Jurkat, Clone E6-1 (cell line): ENCODE results near the gene SLC5A9.
"Not testable (repeated sequence)": the region's sequence is repeated elsewhere in the genome, so short reads cannot be mapped to it uniquely, and the experiment has no call there.

Source experiments
- DNase-seq: peaks from one replicate; pipeline ENCODE4 v3.0.0-alpha.2; 2011; ENCODE audit warnings: low read depth, low spot score
- H3K4me3 ChIP-seq: 2 replicates; pipeline ENCODE4 v1.5.1; 2011; ENCODE audit warnings: mild to moderate bottlenecking, low read length, control low read depth, moderate library complexity

The SLC5A9 gene

DNA sequence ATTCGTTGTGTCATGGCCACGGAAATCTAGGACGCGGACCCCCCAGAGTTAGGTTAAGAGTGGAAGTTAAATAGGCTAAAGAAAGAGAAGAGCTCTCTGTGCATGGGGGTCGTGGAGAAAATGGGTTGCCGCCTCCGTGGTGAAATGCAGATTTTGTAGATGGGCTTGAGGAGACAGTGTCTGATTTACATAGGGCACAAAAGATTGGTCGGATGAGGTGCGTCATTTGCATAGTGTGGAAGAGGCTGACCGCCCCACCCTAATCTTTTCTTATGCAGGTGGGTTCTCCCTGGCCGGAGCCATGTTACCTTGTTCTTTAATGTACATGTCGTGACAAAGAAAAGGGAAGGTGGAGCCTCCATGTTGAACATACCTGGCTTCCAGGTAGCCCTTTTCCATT lies 14.3 kb upstream of the SLC5A9 start:
- DNase-seq = no peak
- H3K4me3 ChIP-seq = no peak overlapping the region

DNA sequence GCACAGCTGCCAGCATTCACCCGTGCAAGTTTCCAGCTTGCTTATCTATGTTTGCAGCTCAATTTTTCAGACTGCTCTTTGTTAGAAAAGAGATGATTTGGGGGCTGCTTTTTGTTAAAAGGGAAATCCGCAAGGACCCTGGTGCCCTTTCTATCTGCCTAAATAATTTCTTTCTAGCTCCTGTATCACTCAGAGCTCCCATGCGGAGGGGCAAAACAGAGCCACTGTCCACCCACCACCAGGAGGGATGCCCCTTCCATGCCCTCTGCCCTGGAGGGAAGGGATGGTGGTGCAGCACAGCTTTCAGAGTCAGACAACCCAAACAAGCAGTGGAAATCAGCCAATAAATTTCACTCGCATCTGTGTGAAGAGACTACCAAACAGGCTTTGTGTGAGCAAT lies 13.9 kb upstream of the SLC5A9 start:
- DNase-seq = no peak
- H3K4me3 ChIP-seq = no peak overlapping the region

DNA sequence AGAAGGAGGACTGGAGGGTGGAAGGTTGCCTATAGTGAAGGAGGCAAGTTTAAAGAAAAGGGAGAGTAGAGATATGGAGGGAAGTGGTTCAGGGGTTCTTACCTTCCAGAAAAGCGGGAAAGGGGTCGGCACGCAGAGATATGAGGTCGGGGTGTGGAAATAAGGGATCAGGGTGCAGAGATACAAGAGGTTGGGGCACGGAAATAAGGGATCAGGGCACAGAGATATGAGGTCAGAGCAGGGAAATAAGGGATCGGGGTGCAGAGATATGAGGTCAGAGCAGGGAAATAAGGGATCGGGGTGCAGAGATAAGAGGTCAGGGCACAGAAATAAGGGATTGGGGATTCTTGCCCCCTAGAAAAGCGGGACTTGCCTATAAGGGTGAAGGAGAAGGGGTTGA lies 9.1 kb upstream of the SLC5A9 start:
- H3K4me3 ChIP-seq, DNase-seq: not testable (repeated sequence)

DNA sequence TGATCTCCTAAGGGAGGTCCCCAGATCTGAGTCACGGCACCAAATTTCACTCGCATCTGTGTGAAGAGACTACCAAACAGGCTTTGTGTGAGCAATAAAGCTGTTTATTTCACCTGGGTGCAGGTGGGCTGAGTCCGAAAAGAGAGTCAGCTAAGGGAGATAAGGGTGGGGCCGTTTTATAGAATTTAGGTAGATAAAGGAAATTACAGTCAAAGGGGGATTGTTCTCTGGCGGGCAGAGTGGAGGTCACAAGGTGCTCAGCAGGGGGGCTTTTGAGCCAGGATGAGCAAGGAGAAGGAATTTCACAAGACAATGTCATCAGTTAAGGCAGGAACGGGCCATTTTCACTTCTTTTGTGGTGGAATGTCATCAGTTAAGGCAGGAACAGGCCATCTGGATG lies 8.2 kb upstream of the SLC5A9 start:
- DNase-seq, H3K4me3 ChIP-seq: not testable (repeated sequence)

DNA sequence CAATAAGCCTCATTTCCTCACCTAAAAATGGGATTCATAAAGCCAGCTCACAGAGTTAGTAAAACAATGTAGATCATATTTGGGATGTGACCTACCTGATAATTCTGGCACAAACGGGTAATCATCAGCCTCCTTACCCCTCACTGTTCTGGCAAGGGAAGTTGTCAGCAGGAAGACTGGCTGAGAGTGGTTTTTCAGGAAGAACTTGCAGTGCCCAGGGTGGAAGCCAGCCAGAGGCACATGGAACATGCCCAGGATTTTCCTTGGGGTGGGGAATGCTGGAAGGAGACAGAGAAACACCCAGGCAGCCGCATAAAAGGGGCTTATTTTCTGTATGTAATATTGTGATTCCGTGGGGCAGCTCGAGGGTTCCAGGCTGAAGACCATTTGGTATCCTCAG lies 7.7 kb upstream of the SLC5A9 start:
- no peak for DNase-seq
- no peak overlapping the region for H3K4me3 ChIP-seq

DNA sequence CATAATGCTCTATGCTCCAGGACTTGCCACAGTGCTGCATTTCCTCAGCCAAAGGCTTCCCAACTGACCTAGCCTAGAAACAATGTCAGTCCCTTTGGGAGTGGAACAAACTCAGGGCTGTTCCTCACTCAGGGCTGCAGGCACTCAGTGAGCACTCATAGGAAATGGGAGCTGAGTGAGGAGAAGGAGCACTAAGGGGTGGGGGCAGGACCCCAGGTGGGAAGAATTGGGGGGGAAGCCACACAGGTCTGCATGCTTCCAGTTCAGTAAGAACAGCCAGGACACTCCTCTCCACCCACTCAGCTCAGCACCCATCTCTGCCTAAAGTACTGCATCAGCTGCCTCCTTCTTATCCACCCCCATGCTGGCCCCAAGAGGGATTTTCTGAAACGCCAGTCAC lies 7.3 kb upstream of the SLC5A9 start:
- H3K4me3 ChIP-seq = no peak overlapping the region
- DNase-seq = no peak

DNA sequence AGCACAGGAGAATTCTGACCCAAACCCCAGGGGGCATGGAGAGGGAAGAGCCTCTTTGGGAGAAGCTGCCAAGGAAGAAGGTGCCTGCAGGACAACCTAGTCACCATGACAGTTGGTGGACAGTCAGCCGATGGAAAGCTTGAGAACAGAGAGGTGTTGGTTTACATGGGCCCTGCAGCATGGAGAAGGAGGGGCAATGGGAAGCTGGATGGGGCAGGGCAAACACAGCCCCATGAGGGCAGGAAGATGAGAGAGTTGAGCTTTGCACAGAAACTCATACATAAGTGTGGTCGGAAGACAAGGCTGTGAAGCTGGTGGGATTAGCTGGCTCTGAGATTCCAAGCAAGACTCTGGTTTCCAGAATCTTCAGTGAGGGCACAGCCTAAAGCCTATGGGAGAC lies 6.6 kb upstream of the SLC5A9 start:
- no peak for DNase-seq
- H3K4me3 ChIP-seq = no peak overlapping the region

DNA sequence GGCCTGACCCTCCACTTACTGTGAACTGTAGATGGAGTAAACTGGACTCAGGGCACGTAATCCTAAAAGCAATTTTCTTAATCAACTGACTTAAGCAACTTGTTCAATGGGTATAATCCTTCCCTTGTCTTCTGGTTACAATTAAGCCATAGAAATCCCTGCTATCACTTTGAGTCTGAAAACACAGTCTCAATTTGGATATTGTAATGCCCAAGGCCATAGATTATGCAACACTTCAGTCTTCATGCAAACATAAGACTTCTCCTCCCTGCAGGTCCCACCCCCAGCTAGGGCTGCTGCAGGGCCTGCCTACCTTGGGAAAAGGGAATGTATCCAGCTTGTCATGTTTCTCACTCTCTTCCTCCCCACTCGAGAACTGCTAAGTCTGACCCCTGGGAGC lies 6.2 kb upstream of the SLC5A9 start:
- H3K4me3 ChIP-seq = no peak overlapping the region
- DNase-seq = no peak

DNA sequence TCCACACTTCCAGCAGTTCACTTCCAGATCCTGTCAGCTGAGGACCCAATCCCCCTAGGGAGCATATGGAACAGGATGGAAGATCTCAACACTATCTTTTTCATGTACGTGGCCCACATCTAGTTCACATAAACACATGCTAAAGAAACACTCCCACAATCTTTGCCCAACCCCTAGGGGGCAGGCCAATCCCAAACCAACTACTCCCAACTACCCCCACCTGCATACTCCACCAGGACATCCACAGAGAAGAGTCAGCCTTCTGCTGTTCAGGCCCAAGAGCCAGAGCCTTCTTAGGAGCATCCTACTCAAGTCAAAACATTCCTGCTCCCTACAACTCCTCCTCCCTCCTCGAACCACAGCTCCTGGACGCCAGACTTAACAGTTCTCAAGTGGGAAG lies 5.6 kb upstream of the SLC5A9 start:
- no peak overlapping the region for H3K4me3 ChIP-seq
- no peak for DNase-seq

DNA sequence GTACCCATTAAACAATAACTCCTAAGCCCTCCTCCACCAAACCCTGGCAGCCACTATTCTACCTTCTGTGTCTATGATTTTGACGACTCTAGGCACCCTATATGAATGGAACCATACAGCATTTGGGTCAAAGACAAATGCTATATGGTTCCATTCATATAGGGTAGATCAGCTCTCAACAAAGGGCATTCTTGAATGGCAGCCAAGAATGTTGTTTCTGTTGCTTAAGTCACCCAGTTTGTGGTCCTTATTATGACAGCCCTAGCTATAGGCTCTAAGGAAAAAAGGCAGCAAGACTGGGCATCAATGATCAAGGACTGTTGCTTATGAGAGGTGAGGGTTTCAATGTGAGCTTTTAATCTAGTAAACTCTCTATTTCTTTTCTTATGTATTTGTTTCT lies 4.7 kb upstream of the SLC5A9 start:
- H3K4me3 ChIP-seq = no peak overlapping the region
- DNase-seq = no peak

DNA sequence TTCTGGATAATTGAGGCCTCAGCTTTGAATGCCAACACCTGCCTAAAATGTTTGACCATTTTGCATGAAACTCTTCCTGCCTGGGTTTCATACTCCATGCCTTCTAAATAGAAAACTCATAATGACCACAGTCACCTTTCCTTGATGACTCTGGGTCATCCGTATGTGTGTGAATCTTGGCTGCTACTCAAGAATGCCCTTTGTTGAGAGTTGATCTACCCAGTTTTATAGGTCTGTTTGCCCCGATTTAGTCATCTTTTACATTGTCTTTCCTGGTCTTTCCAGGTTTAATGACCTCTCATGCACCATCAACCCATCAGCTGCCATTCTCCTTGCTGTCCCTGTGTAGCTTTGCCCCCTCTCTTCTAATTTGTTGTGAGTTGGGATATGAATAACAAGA lies 2.7 kb upstream of the SLC5A9 start:
- no peak overlapping the region for H3K4me3 ChIP-seq
- DNase-seq = no peak

DNA sequence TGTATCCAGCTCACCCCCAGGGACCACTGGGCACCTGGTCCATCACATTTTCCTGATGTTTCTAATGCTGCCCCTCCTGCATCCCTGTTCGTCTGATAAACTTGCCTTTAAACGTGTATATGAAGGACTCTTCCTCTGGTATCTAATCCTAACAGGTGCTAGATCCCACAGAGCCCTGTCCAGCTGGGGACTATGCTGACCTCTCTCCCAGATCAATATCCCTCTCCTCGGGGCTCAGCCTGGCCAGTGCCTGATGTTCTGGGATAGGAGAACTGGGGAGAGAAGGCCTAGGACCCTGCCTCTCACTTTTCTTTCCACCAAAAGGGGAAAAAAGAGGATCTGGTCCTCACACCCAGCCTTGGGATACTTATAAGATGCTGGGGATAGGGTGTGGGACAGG lies 1.4 kb upstream of the SLC5A9 start:
- no peak for DNase-seq
- no peak overlapping the region for H3K4me3 ChIP-seq

DNA sequence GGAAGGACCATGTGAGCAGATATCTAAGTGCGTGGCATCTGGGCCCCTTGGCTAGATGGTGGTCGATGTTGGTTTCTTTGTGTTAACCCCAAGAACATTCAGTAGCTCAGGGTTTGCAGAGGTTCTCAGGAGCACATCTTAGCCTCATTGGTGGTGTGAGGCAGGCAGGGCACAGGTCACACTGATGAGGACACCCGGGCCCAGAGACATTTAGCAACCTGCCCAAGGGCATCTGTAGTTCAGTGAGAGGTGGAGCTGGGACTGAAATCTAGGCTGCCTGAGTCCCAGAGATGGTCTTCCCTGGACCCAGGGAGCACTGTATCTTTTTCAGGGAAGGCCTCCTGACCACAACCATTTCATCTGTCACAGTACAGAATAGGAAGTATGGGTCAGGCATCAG lies 859 bp upstream of the SLC5A9 start:
- DNase-seq = no peak
- H3K4me3 ChIP-seq = no peak overlapping the region

DNA sequence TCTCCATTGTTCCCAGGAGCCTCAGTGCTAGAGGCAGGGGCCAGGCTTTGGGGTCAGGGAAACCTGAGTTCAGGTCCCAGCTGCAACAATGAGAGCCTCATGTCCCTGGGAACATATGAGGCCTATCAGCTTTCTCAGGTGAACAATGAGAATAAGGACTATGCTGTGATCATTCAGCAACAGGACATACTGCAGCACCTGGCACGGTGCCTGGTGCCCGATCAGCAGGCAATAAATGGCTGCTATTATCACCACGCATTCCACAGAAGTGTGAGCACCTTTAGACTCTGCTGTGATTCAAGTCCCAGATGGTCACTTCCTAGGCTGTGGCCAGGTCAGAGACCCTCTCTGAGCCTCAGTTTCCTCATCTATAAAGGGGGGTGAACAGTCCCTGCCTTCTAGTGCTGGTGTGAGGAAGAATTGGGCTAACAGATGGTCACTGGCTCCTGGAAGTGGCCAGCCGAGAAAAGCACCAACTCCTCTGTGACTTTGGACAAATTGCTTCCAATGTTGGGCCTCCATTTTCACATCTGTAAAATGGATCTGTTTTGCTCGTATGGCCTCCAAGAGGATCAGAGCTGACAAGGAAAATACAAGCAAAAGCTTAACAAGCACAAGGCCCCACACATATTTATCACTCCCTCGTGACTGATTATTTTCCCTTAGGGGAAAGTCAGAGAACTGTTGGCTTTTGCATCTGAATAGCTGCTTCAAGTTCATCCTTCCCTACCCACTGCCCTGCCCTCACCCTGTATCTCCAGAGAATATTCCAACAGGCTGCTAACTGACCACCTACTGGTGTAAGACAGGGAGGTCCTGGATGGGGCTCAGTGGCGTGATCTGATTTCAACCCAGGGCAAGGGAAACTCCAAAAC lies 1.1 kb downstream of the SLC5A9 start:
- no peak for DNase-seq
- no peak overlapping the region for H3K4me3 ChIP-seq

DNA sequence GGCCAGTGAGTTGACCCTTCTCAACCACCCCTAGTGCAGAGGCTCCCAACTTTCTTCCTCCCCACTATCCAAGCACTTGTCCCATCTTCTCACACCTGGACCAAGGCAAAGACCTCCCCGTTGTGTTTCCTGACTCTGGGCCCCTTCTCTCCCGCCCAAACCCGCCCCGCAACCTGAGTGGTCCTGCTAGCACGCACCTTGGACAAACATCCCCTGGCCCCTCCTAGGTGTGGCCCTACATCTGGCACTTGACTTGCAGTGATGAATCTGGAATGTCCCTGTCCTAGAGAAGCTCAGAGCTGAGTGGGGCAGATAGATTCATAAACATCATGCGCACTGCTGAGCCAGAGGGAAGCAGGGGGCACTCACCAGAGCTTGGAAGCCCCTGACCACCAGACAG lies 2.3 kb downstream of the SLC5A9 start:
- DNase-seq = no peak
- H3K4me3 ChIP-seq = no peak overlapping the region

DNA sequence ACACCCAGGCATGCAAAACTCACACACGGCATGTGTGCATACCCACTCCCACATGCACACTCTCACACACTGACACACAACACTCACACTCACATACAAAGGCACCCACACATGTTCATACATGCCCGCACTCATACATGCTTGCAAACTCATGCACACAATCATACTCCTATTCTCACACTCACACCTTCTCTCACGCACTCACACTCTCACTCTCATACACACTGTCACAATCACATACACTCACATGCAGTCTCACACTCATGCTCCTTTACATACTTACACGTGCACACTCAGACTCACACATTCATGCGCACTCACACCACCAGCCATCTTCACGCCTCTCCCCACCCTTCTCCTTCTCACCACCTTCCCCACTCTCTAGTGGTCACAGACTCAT lies 3.1 kb downstream of the SLC5A9 start:
- no peak for DNase-seq
- no peak overlapping the region for H3K4me3 ChIP-seq

DNA sequence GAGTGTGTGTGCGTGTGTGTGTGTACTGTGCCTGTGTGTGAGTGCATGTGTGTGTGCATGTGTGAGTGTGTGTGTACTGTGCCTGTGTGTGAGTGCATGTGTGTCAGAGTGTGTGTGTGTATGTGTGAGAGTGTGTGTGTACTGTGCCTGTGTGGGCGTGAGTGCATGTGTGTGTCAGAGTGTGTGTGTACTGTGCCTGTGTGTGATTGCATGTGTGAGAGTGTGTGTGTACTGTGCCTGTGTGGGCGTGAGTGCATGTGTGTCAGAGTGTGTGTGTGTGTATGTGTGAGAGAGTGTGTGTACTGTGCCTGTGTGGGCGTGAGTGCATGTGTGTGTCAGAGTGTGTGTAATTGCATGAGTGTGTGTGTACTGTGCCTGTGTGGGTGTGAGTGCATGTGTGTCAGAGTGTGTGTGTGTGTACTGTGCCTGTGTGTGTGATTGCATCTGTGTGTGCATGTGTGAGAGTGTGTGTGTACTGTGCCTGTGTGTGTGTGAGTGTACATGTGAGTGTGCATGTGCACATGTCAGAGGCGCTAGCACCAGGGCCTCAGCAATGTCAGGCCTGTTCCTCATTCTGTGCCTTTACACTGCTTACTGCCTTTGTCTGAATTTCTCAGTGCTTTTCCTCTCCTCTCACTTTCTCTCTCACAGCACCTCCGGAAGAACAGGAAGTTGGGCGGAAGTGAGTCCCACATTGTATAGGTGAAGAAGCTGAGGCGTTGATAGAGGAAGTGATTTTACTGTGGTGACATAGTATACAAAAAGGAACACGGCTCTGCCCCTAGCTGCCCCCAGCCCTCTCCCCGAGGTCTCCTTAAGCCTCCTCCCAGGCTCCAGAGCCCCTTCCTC lies 4.9 kb downstream of the SLC5A9 start:
- no peak overlapping the region for H3K4me3 ChIP-seq
- peak; percentile 62 for DNase-seq

DNA sequence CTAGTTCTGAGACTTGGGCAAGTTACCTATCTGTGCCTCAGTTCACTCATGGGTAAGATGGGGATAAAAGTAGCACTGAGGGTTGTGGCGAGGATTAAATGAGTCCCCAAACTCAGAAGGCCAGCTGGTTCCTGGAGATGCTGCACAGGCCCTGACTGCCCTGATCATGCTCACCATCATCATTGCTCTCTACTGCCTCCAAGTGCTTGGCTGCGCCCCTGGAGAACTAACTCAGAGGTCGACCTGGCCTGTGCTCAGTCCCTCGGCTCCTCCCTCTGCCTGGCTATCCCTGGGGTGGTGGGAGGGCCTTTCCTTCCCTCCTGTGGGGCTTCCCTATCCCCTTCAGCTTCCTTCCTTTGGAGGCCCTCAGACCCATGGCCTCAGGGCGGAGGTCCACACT lies 5.6 kb downstream of the SLC5A9 start:
- no peak for DNase-seq
- H3K4me3 ChIP-seq = no peak overlapping the region

DNA sequence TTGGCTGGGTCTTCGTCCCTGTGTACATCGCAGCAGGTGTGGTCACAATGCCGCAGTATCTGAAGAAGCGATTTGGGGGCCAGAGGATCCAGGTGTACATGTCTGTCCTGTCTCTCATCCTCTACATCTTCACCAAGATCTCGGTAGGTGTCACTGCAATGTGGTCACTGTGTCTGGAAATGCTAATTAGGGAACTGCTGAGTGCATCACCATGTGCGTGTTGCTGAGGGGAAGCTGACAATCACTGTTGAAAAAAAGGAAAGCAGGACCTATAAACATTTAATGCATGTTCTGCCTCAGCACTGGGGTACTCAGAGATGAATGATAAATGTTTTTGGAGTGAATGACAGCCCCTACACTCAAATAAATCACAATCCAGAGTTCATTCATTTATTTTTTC lies 6.8 kb downstream of the SLC5A9 start:
- no peak overlapping the region for H3K4me3 ChIP-seq
- no peak for DNase-seq

DNA sequence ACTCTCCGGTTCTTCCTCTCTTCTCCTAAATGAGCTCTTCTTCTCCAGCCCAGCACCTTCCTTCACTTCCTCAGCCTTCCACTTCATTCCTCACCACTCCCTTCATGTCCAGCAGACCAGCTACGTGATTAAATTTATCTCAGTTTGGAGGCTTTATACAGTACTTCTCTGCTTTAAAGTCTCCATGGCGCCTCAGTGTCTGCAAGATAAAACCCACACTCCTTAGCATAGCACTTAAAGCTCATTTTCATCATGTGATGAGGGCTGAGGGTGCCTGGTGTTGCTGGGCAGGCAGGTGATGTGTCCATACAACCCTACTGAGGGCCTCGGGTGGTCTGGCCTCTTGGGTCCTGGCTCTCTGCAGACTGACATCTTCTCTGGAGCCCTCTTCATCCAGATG lies 7.7 kb downstream of the SLC5A9 start:
- no peak for DNase-seq

DNA sequence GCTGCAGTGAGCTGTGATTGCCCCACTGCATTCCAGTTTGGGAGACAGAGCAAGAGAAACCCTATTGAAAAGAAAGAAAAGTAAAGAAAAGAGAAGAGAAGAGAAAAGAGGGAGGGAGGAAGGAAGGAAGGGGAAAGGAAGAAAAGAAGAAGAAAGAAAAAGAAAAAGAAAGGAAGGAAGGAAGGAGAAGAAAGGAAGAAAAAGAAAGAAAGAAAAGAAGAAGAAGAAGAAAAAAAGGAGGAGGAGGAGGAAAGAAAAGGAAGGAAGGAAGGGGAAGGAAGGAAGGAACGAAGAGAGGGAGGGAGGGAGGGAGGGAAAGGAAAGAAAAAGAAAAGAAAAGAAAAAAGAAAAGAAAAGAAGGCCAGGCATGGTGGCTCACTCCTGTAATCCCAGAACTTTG lies 10.2 kb downstream of the SLC5A9 start:
- DNase-seq = no peak
- H3K4me3 ChIP-seq = no peak overlapping the region

More for the DNA sequence above, 7.7 kb downstream of the SLC5A9 start:
- no peak overlapping the region for H3K4me3 ChIP-seq
